NCI-H2107 treated with DMSO at 0.1 percent for 48 hours (cell line): Measurements from ENCODE around the gene SASH1.
"Not testable (repeated sequence)": the region's sequence is repeated elsewhere in the genome, so short reads cannot be mapped to it uniquely, and the experiment has no call there.

Source experiments
- DNase-seq: peaks from one replicate; lab custom pipeline; 2025; ENCODE audit not compliant: unreplicated experiment; lab: John Stamatoyannopoulos, UW

The SASH1 gene

GRCh38 chr6:148364056-148364824, 21.6 kb downstream of the SASH1 start:
- no peak for DNase-seq

GRCh38 chr6:148365041-148365440, 22.4 kb downstream of the SASH1 start:
- no peak for DNase-seq

- no peak for DNase-seq
Measured at GRCh38 chr6:148367411-148368024, 24.9 kb downstream of the SASH1 start.

- no peak for DNase-seq
Measured at GRCh38 chr6:148370176-148370575, 27.5 kb downstream of the SASH1 start.

DNA sequence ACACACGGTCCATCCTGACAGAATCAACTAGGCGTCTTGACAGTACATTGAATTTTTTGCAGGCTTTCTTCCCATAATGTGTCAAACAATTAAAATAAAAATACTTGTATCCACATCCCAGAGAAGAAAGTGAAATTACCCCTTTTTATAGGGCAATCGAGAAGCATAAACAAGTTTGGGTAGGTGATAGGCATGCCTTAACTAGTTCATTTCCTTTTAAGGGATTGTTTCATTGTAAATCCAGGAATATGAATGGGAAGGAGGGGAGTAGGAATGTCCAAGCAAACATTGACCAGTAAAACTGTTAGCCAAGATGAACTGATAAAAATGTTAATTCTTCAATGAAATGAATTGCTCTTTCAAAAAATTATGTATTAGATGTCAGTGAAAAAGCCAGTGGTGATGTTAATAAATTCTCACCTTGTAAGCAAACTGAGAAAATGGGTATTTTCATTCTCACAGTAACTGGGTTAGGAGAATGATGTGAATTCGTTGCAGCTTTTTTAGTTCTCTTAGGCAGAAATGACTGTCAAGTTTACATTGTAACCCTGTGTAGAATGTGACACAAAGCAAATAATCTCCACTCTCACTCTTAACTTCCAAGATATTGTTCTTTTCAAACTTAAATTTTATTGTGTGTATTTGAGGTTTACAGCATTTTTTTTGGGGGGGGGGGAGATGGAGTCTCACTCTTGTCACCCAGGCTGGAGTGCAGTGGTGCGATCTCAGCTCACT, 31.6 kb downstream of the SASH1 start:
- DNase-seq = no peak

DNA sequence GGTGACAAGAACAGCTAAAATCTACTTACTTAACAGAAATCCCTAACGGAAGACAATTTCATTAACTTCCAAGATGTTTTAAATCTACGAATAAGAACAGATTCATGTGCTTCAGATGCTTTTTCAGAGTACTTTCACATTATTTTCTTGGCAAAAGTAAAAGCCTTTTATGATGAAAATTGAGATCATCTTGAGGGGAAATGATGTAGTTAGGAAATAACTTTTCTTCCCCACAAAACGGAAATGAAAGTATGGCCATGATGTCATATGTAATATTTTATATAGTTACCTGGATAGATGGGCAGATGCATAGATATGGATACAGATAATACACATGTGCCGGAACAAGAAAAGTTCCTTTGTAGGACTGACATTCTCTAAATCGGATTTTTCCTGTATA, 32.8 kb downstream of the SASH1 start:
- no peak for DNase-seq

- DNase-seq = no peak
Measured at GRCh38 chr6:148379481-148379880, 36.8 kb downstream of the SASH1 start.

DNA sequence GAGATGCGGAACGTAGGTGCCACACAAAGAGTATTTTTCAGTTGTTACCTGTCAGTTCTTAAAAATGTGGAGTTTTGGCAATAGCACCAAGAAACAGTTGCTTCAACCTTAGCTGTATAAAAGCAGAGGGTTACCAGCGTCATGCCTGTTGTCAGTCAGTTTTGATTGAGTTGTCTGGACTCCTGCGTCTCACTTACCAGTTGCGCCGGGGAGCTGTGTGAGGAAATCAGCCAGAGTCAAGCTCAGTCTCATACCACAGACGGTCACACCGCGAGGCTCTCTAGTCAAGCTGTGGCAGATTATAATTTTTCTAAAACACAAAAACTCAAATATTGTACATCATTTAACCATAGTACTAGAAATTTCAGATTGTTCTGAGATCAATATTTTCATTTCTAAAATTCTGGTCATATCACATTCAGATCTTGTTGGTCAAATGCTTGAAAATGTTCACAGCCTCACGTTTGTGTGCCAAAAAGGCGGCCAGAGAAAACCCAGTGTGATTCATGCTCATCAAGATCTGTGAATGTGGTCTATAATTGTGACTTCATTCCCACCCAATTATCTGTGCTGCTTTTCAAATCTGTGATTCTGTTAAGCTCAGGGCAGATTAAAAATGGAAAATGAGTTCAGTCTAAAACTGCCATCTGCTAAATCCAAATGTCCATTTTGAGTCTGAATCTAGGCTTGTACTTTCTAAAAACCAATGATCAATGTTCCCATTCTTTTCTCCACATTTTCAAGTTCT, 37.5 kb downstream of the SASH1 start:
- DNase-seq = no peak

DNA sequence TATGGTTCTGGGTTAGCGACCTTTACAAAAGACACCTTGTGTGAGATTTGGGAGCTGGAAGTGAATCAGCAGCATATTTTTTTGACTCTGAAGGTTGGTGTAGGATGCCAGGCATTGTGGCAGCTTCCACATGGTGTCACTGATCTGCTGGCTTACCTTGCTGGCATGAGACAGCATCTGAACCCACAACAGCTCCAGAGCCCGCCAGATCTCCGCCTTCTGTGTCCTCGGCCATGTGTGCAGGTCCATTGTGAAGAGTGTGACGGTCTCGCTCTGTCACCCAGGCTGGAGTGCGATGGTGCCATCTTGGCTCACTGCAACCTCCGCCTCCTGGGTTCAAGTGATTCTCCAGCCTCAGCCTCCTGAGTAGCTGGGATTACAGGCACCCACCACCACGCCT, 39.4 kb downstream of the SASH1 start:
- DNase-seq = not testable (repeated sequence)

- DNase-seq = no peak
Measured at GRCh38 chr6:148382861-148383260, 40.2 kb downstream of the SASH1 start.

DNA sequence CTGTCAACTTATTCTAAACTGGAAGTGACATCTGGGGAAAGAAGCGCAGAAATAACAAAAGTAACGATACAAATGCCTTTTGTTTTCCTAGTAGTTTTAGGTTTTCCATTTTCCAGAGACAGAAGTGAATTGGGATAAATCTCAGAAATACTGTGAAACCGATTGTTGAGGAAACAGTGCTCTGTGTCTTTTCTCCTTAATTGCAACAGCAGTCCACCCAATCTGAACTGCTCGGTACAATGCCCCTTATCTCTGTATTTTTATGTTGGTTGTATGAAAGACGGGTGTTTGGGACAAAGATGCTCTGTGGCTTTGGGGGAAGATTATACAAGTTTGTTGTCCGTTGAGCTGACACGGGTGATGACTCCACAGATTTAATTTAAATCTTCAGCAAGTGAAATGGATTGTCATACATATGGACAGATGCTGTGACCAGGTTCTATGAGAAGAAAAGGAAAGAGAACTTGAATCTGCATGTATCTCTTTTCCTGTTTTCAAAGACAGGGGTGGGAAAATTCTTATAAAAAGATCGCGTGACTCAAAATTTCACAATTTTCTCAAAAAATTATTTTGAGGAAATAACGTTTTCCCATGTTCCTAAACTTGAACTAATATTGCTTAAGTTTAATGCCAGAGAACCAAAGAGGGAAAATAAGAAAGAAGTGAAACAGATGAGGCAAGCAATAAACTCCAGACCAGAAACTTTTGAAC, 41.2 kb downstream of the SASH1 start:
- DNase-seq = no peak

GRCh38 chr6:148385379-148385778, 42.7 kb downstream of the SASH1 start:
- no peak for DNase-seq

DNA sequence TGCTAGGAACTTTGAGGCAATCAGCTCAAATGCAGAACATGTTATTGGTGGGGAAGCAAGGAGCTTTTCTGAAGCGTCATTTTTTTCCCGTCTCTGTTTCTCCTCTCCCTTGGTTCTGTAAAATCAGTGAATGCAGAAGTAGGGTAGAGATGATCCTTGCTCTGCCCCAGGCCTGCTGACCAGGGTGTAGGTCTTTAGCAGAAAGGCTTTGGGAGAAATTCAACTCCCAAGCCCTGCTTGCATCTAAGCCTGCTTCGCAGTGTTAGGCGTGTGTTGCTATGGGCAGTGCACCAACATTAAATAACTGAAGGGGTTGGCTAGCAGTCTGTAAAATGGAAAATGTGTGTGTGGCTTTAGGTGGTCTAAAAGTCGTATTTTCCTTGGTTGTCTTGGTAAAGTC, 45.9 kb downstream of the SASH1 start:
- DNase-seq = no peak

GRCh38 chr6:148389086-148389485, 46.4 kb downstream of the SASH1 start:
- no peak for DNase-seq

DNA sequence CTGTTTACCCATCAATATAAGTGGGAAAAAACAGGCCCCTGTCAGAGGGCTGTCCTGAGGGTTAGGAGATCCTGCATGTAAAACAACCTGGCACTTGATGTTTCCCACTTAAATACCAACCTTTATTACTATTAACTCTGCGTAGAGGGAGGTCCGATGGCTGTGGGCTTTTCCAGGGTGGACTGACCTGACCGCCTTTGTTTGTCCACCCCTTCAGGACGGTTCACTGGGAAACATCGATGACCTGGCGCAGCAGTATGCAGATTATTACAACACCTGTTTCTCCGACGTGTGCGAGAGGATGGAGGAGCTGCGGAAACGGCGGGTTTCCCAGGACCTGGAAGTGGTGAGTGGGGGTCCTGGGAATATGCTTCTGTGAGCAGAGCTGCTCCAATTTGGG, 47.3 kb downstream of the SASH1 start:
- no peak for DNase-seq

- not testable (repeated sequence) for DNase-seq
Measured at GRCh38 chr6:148392127-148392526, 49.5 kb downstream of the SASH1 start.

GRCh38 chr6:148392671-148393070, 50.0 kb downstream of the SASH1 start:
- no peak for DNase-seq

GRCh38 chr6:148395583-148396101, 53.0 kb downstream of the SASH1 start:
- DNase-seq = no peak

- no peak for DNase-seq
Measured at GRCh38 chr6:148396411-148396810, 53.8 kb downstream of the SASH1 start.

DNA sequence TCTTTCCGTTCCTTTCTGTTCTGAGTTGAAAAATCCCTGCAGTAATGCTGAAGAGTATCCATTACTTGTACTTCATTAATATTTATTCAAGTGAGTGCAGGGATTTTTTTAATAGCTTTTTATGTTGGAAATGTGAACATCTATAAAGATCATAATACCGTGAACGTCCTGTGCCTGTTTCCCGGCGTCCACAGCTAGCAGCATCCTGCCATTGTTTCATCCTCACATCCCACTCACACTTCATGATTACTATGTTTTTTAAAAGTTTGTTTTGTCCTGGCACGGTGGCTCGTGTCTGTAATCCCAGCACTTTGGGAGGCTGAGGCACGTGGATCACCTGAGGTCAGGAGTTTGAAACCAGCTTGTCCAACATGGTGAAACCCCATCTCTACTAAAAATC, 54.3 kb downstream of the SASH1 start:
- no peak for DNase-seq

DNA sequence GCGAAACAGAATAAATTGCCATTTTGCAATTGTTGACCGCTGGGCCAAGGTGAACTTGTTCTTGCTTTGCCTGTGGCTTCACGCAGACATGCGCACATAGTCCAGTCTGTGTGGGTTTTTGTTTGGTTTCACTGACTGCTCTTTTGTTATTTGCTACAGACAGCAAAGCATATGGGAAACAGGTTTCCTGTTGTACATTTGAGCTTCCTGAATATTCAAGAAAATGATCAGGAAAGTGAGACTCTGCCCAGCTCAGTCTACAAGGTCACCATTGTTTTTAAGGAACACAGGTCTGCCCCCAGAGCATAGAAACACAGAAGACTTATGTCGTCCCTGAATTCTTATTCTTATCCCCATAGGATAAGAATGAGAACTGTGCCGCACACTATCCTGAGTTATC, 55.6 kb downstream of the SASH1 start:
- DNase-seq = no peak
